Measurements from ENCODE around the gene TRPV5.

TRPV5 gene

DNA sequence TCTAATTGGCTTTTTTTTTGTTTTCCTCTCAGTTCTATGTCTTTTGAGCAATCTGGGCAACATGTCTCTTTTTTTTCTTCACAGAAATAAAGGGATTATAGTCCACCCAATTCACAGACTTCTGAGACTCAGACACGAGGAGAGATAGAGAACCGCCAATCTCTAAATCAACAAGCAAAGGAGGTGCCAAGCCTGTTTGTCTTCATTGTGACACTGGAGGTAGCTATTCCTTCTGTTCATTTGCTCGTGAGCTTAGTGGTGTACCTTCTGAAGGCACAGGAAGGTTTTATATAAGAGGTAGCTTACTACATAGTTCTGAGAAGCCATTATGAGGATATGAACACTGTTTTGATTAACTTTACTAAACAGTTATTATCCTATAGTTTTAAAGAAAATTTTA is 72.6 kb downstream of the TRPV5 start:
- Histone ChIP-seq H3K36me3 (no peaks in the 10 kb centered on the region), H3K9ac (no peak overlapping the region), H4K20me1 (no peaks in the 10 kb centered on the region), H3K4me2 (no peak overlapping the region), H3K27ac (no peak overlapping the region), H3K4me1 (peaks cover 38% of the 10 kb centered on the region), H3K27me3 (no peaks in the 10 kb centered on the region), H3K9me3 (no peaks in the 10 kb centered on the region), H3K4me3 (no peak overlapping the region)
- TF ChIP-seq Cebpa-rat (IDR thresholded peaks at IDR 0.05): no peak

DNA sequence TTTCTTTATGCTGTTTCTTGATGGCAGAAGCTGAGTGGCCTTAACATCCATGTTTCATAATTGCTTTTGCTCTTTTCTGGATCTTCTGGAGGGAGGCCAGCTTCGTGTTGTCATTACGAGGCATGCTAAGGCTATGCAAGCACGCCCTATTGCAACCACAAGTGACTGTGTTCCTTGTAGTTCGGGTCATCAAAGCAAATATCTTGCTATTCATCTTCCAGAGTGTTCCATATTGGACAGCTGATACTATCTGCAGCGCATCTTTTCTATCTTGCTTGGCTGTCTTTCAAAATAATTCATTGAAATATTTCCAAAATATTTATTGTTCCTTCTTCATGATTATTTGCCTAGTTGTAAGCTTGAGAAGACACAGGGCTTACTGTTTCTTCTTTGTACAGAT is 73.7 kb downstream of the TRPV5 start:
- no peaks in the 10 kb centered on the region for H3K36me3 ChIP-seq
- H3K9ac ChIP-seq: no peak overlapping the region
- H3K27ac ChIP-seq: no peak overlapping the region
- H3K4me3 ChIP-seq: no peak overlapping the region
- H3K4me1 ChIP-seq: peaks cover 47% of the 10 kb centered on the region
- no peaks in the 10 kb centered on the region for H3K27me3 ChIP-seq
- no peak overlapping the region for H3K4me2 ChIP-seq
- H4K20me1 ChIP-seq: no peaks in the 10 kb centered on the region
- TF ChIP-seq Cebpa-rat (IDR thresholded peaks at IDR 0.05): no peak
- H3K9me3 ChIP-seq: no peaks in the 10 kb centered on the region

DNA sequence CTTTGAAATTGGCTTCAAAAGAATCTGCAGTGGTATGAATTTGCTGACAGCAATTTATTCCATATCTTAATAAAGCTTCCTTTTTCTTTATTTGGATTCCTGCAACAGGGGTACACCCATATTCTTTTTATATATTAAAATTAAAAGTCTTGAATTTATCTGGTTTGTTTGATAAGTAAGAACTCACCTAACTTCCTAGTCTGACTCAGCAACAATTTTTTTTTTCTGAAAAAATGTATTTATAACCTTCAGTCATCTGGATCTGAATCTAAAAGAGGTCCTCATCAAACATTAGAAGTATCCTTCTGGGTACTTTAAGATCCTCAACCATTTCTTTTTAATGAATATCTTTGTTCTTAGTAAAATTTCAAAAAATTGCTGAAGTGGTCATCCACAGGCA is 74.1 kb downstream of the TRPV5 start:
- peaks cover 47% of the 10 kb centered on the region for H3K4me1 ChIP-seq
- H3K9ac ChIP-seq: no peak overlapping the region
- no peak overlapping the region for H3K4me2 ChIP-seq
- H3K4me3 ChIP-seq: no peak overlapping the region
- H3K36me3 ChIP-seq: no peaks in the 10 kb centered on the region
- H4K20me1 ChIP-seq: no peaks in the 10 kb centered on the region
- no peak for TF ChIP-seq Cebpa-rat (IDR thresholded peaks at IDR 0.05)
- H3K27me3 ChIP-seq: no peaks in the 10 kb centered on the region
- H3K27ac ChIP-seq: no peak overlapping the region
- H3K9me3 ChIP-seq: no peaks in the 10 kb centered on the region

Data from BLaER1 (cell line).